WTC11 (cell line): ENCODE measurements around the gene TCEA2. TPM values are rescaled to one million over a fixed set of nuclear protein-coding genes. Genes with fewer than 3 reads are reported as not detected.

ENCODE experiments used
- ATAC-seq: fragments of 200-7000 bp; cut with Tn5 transposase; 2 replicates; pipeline ENCODE4 v1.10.0; 2021; ENCODE audit warnings: mild to moderate bottlenecking, moderate library complexity
- CTCF ChIA-PET: fragments of 300-600 bp; sonication (Branson Sonifier 250); formaldehyde crosslinking; loops from one replicate; lab custom pipeline; 2021; ENCODE audit warnings: antibody characterized with exemption; lab: Charles Lee
- POLR2A ChIA-PET: fragments of 350-600 bp; sonication (Branson Sonifier 250); formaldehyde crosslinking; loops from one replicate; lab custom pipeline; 2021; ENCODE audit warnings: antibody characterized with exemption; lab: Charles Lee
- DNase-seq: peaks from one replicate; pipeline ENCODE4 v3.0.0; 2021; ENCODE audit warnings: low spot score
- H3K27ac Mint-ChIP-seq: 2 replicates; pipeline ENCODE4 v1.8.0; 2021; ENCODE audit warnings: mixed read lengths
- H3K27me3 Mint-ChIP-seq: 2 replicates; pipeline ENCODE4 v1.8.0; 2021; ENCODE audit warnings: low read depth, mild to moderate bottlenecking, moderate library complexity, mixed read lengths
- H3K36me3 Mint-ChIP-seq: 2 replicates; pipeline ENCODE4 v1.8.0; 2021; ENCODE audit warnings: mixed read lengths
- H3K4me1 Mint-ChIP-seq: 2 replicates; pipeline ENCODE4 v1.8.0; 2022; ENCODE audit warnings: mixed read lengths
- H3K4me3 Mint-ChIP-seq: 2 replicates; pipeline ENCODE4 v1.8.0; 2021; ENCODE audit warnings: mild to moderate bottlenecking, moderate library complexity, mixed read lengths
- H3K9me3 Mint-ChIP-seq: 2 replicates; pipeline ENCODE4 v1.8.0; 2021; ENCODE audit warnings: mixed read lengths
- CREB1 ChIP-seq: sonication (generic); formaldehyde crosslinking; IDR thresholded peaks from 2 replicates; pipeline ENCODE4 v1.8.0; 2023; ENCODE audit warnings: mild to moderate bottlenecking, missing genetic modification reagents
- CTCF ChIP-seq: fragments of 200-600 bp; IDR thresholded peaks from 2 replicates; pipeline ENCODE4 v1.8.0; 2022; ENCODE audit warnings: antibody characterized with exemption
- ELF4 ChIP-seq: sonication (generic); formaldehyde crosslinking; IDR thresholded peaks from 2 replicates; pipeline ENCODE4 v1.8.1; 2022; ENCODE audit warnings: low read depth, mild to moderate bottlenecking, moderate library complexity, missing genetic modification reagents
- ETV6 ChIP-seq: sonication (generic); formaldehyde crosslinking; IDR thresholded peaks from 2 replicates; pipeline ENCODE4 v1.8.1; 2022; ENCODE audit warnings: mild to moderate bottlenecking, missing genetic modification reagents
- FOXJ3 ChIP-seq: sonication (generic); formaldehyde crosslinking; IDR thresholded peaks from 2 replicates; pipeline ENCODE4 v1.9.0; 2021; ENCODE audit warnings: missing genetic modification reagents, mild to moderate bottlenecking, borderline replicate concordance
- FOXP1 ChIP-seq: sonication (generic); formaldehyde crosslinking; IDR thresholded peaks from 2 replicates; pipeline ENCODE4 v1.8.0; 2022; ENCODE audit warnings: missing genetic modification reagents, mild to moderate bottlenecking, moderate library complexity, borderline replicate concordance
- HMGXB4 ChIP-seq: sonication (generic); formaldehyde crosslinking; IDR thresholded peaks from 2 replicates; pipeline ENCODE4 v1.8.1; 2023; ENCODE audit warnings: mild to moderate bottlenecking, moderate library complexity, missing genetic modification reagents
- IRF1 ChIP-seq: sonication (generic); formaldehyde crosslinking; IDR thresholded peaks from 2 replicates; pipeline ENCODE4 v1.8.0; 2023; ENCODE audit warnings: missing genetic modification reagents
- KAT7 ChIP-seq: sonication (generic); formaldehyde crosslinking; IDR thresholded peaks from 2 replicates; pipeline ENCODE4 v1.8.1; 2023; ENCODE audit warnings: missing genetic modification reagents, mild to moderate bottlenecking, borderline replicate concordance
- MAX ChIP-seq: sonication (generic); formaldehyde crosslinking; IDR thresholded peaks from 2 replicates; pipeline ENCODE4 v1.8.0; 2022; ENCODE audit warnings: mild to moderate bottlenecking, missing genetic modification reagents
- MYBL2 ChIP-seq: sonication (generic); formaldehyde crosslinking; IDR thresholded peaks from 2 replicates; pipeline ENCODE4 v1.8.1; 2023; ENCODE audit warnings: mild to moderate bottlenecking, moderate library complexity, missing genetic modification reagents
- NR1H2 ChIP-seq: sonication (generic); formaldehyde crosslinking; IDR thresholded peaks from 2 replicates; pipeline ENCODE4 v1.9.0; 2021; ENCODE audit warnings: mild to moderate bottlenecking, moderate library complexity, missing genetic modification reagents
- SP1 ChIP-seq: sonication (generic); formaldehyde crosslinking; conservative IDR thresholded peaks from 2 replicates; pipeline ENCODE4 v1.8.1; 2022; ENCODE audit warnings: missing genetic modification reagents
- TP53 ChIP-seq: sonication (generic); formaldehyde crosslinking; IDR thresholded peaks from 2 replicates; pipeline ENCODE4 v1.8.1; 2023; ENCODE audit warnings: mild to moderate bottlenecking, missing genetic modification reagents
- ZBTB43 ChIP-seq: sonication (generic); formaldehyde crosslinking; IDR thresholded peaks from 2 replicates; pipeline ENCODE4 v1.8.1; 2023; ENCODE audit warnings: mild to moderate bottlenecking, missing genetic modification reagents
- ZNF263 ChIP-seq: sonication (generic); formaldehyde crosslinking; IDR thresholded peaks from 2 replicates; pipeline ENCODE4 v1.8.1; 2022; ENCODE audit warnings: low read depth, mild to moderate bottlenecking, moderate library complexity, missing genetic modification reagents
- ZNF396 ChIP-seq: fragments of 250-450 bp; sonication (Bioruptor Pico); IDR thresholded peaks from 2 replicates; pipeline ENCODE4 v1.8.0; 2021; ENCODE audit warnings: mild to moderate bottlenecking, moderate library complexity, borderline replicate concordance
- ZNF423 ChIP-seq: fragments of 250-450 bp; sonication (Bioruptor Pico); IDR thresholded peaks from 2 replicates; pipeline ENCODE4 v2.1.2; 2022; ENCODE audit warnings: mild to moderate bottlenecking, moderate library complexity
- total RNA-seq: library from RNA; stranded (reverse); gene quantifications from 3 replicates; pipeline ENCODE4 v1.2.3, GENCODE V29; 2021

Gene TCEA2
- total RNA-seq, 1 experiment from 2014 or later: 55.8 TPM

GRCh38 chr20:64038565-64039292, 24.3 kb upstream of the TCEA2 start:
- Mint-ChIP-seq H3K9me3 (no peaks in the 10 kb centered on the region), H3K27me3 (peaks cover 43% of the 10 kb centered on the region), H3K4me1 (peaks cover 28% of the 10 kb centered on the region), H3K27ac (no peak overlapping the region), H3K4me3 (peak overlapping the region; percentile 54), H3K36me3 (peaks cover 2% of the 10 kb centered on the region; the same call in 1 of the 2 replicates)
- ChIA-PET CTCF (interaction anchor here (0.6 to 6.1 kb wide), 27 partner anchors 9 to 150 kb away, joined by 3 to 53 read pairs (median 5); partner anchors contain the start of genes LKAAEAR1, OPRL1, PRPF6 and RGS19), POLR2A (no interaction called here)
- TF ChIP-seq ZNF396 (CRISPR knock-in tag): no peak
- TF ChIP-seq SP1 (CRISPR knock-in tag): peak; percentile 83
- peak; percentile 62; the same call in 1 of the 2 replicates for TF ChIP-seq KAT7 (CRISPR knock-in tag)
- no peak; the same call in 1 of the 2 replicates for TF ChIP-seq IRF1 (CRISPR knock-in tag)
- peak; percentile 71; the same call in 1 of the 2 replicates for TF ChIP-seq ZBTB43 (CRISPR knock-in tag)
- TF ChIP-seq MAX (CRISPR knock-in tag): peak; percentile 61
- TF ChIP-seq CREB1 (CRISPR knock-in tag): no peak
- TF ChIP-seq TP53 (CRISPR knock-in tag): 0 out of 2 replicates have a peak, but pooled peaks have one; percentile 24
- TF ChIP-seq CTCF: peak; percentile 58
- peak; percentile 83 for TF ChIP-seq ZNF423 (CRISPR knock-in tag)
- no peak for TF ChIP-seq ETV6 (CRISPR knock-in tag)
- TF ChIP-seq FOXJ3: no peak
- TF ChIP-seq ZNF263 (CRISPR knock-in tag): peak; percentile 62
- peak; percentile 60; the same call in 1 of the 2 replicates for TF ChIP-seq ELF4
- TF ChIP-seq HMGXB4 (CRISPR knock-in tag): peak; percentile 80; the same call in 1 of the 2 replicates
- no peak for TF ChIP-seq NR1H2
- TF ChIP-seq FOXP1 (CRISPR knock-in tag): peak; percentile 32; the same call in 1 of the 2 replicates
- peak; percentile 83 for TF ChIP-seq MYBL2 (CRISPR knock-in tag)
- ATAC-seq (peak; percentile 68), DNase-seq (peak; percentile 89)
